HEK293T (cell line): ENCODE measurements around the gene ORAI2.
"Not testable (repeated sequence)": the region's sequence is repeated elsewhere in the genome, so short reads cannot be mapped to it uniquely, and the experiment has no call there.

Experiments used
- ARNT ChIP-seq: fragments of 450-650 bp; IDR thresholded peaks from 2 replicates; pipeline ENCODE4 v1.6.1; 2017; ENCODE audit warnings: mild to moderate bottlenecking
- ELF4 ChIP-seq: fragments of 450-650 bp; IDR thresholded peaks from 2 replicates; pipeline ENCODE4 v1.6.1; 2017; ENCODE audit warnings: antibody characterized with exemption
- FOXA1 ChIP-seq: fragments of 450-650 bp; IDR thresholded peaks from 2 replicates; pipeline ENCODE4 v1.6.1; 2016; ENCODE audit warnings: mild to moderate bottlenecking
- FOXK2 ChIP-seq: fragments of 450-650 bp; IDR thresholded peaks from 2 replicates; pipeline ENCODE4 v1.6.1; 2016; ENCODE audit warnings: mild to moderate bottlenecking
- FOXM1 ChIP-seq: fragments of 450-650 bp; IDR thresholded peaks from 2 replicates; pipeline ENCODE4 v1.6.1; 2017; ENCODE audit warnings: mild to moderate bottlenecking, borderline replicate concordance
- HDGF ChIP-seq: fragments of 450-650 bp; IDR thresholded peaks from 2 replicates; pipeline ENCODE4 v1.6.1; 2017; ENCODE audit warnings: antibody characterized with exemption, borderline replicate concordance
- NFRKB ChIP-seq: fragments of 450-650 bp; IDR thresholded peaks from 2 replicates; pipeline ENCODE4 v1.6.1; 2016; ENCODE audit warnings: mild to moderate bottlenecking, moderate library complexity
- SP1 ChIP-seq: fragments of 450-650 bp; IDR thresholded peaks from 2 replicates; pipeline ENCODE4 v1.6.1; 2017
- SUZ12 ChIP-seq: fragments of 450-650 bp; IDR thresholded peaks from 2 replicates; pipeline ENCODE4 v1.6.1; 2016; ENCODE audit warnings: mild to moderate bottlenecking
- TARDBP ChIP-seq: fragments of 450-650 bp; IDR thresholded peaks from 2 replicates; pipeline ENCODE4 v1.6.1; 2016
- ZNF384 ChIP-seq: fragments of 450-650 bp; IDR thresholded peaks from 2 replicates; pipeline ENCODE4 v1.6.1; 2016
- TF ChIP-seq, protein P1 (sequence below): fragments of 450-650 bp; IDR thresholded peaks from 2 replicates; pipeline ENCODE4 v1.6.1; 2016

GRCh38 chr7:102496861-102497260 lies 63.5 kb downstream of the ORAI2 start:
- TF ChIP-seq TARDBP, HDGF, FOXM1, NFRKB, SP1, ELF4, FOXA1, SUZ12, FOXK2, ZNF384, ARNT: not testable (repeated sequence)
- TF ChIP-seq, protein P1, sequence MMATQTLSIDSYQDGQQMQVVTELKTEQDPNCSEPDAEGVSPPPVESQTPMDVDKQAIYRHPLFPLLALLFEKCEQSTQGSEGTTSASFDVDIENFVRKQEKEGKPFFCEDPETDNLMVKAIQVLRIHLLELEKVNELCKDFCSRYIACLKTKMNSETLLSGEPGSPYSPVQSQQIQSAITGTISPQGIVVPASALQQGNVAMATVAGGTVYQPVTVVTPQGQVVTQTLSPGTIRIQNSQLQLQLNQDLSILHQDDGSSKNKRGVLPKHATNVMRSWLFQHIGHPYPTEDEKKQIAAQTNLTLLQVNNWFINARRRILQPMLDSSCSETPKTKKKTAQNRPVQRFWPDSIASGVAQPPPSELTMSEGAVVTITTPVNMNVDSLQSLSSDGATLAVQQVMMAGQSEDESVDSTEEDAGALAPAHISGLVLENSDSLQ = not testable (repeated sequence)
